Measurements from ENCODE around the gene OSBP2. TPM values are rescaled to one million over a fixed set of nuclear protein-coding genes. Genes with fewer than 3 reads are reported as not detected.
A peak's percentile ranks its signal among the peaks of the same experiment; 100 is the strongest.

The OSBP2 gene
- total and polyA plus RNA-seq, 10 donors: 0.38 to 41.4 (median 6.5) TPM

DNA sequence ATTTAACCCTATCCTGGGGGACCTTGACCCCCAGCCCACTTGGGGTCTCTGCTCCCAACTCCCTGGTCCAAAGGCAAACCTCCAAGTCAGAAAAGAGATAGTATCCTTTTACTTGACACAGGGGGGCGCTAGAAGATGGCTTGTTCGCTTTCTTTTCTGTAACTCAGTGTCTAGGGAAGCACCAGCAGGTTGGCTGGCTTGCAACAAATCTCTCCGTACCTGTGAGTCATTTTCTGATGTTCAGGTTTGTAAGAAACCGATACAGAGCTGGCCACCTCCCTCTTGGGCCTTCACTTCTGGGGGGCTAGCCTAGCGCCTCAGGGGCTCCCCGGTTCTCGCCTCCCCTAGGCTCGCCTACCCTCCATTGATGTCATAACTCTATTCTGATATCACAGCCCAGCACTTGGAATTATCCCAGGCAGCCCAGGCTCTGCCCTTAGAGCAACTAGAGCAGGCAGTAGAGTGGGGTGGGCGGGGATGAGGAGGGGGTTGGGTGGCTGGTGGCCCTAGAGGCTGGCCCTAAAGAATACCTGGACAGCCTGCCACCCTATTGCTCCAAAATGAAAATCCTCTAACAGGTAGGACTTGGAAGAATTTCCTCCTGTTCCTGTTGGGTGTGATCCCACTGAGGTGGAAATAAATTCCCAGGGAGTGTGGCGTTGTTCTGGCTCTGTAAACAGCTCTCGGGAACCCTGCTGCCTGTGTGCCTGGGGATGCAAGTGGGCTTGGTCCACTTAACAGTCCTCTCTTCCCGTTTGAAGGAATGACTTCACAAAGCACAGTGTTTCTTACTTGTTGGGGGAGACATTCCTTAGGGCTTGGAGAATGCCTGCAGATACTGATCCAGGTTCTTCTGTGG is 69.4 kb downstream of the OSBP2 start:
- intact Hi-C loops (cut with DNase I; ENCODE audit: low total_unique reads): loop anchor here (10.0 kb wide), 1 partner anchor 161 kb away; no protein-coding TSS in a partner anchor

GRCh38 chr22:30767661-30768060 is 73.0 kb downstream of the OSBP2 start:
- no peak for TF ChIP-seq POLR2AphosphoS5 (IDR thresholded peaks at IDR 0.05)
- TF ChIP-seq, protein P1, sequence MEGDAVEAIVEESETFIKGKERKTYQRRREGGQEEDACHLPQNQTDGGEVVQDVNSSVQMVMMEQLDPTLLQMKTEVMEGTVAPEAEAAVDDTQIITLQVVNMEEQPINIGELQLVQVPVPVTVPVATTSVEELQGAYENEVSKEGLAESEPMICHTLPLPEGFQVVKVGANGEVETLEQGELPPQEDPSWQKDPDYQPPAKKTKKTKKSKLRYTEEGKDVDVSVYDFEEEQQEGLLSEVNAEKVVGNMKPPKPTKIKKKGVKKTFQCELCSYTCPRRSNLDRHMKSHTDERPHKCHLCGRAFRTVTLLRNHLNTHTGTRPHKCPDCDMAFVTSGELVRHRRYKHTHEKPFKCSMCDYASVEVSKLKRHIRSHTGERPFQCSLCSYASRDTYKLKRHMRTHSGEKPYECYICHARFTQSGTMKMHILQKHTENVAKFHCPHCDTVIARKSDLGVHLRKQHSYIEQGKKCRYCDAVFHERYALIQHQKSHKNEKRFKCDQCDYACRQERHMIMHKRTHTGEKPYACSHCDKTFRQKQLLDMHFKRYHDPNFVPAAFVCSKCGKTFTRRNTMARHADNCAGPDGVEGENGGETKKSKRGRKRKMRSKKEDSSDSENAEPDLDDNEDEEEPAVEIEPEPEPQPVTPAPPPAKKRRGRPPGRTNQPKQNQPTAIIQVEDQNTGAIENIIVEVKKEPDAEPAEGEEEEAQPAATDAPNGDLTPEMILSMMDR (IDR thresholded peaks at IDR 0.05 in 8 of 11, conservative IDR thresholded peaks at IDR 0.05 in 3 of 11): no peak
- TF ChIP-seq POLR2A (IDR thresholded peaks at IDR 0.05): no peak
- Histone ChIP-seq H3K27me3 (replicated peaks in 1 of 7) (no peaks in the 10 kb centered on the region), H3K36me3 (no peaks in the 10 kb centered on the region), H3K27ac (no peak overlapping the region), H3K9me3 (no peaks in the 10 kb centered on the region), H3K4me1 (no peaks in the 10 kb centered on the region), H3K4me3 (no peak overlapping the region)
- WGBS, 5 donors: 79 to 91% (median 86%) methylated on average over 6 of the region's 6 CpGs
- intact Hi-C loops (cut with DNase I; ENCODE audit: low total_unique reads): loop anchor here (10.0 kb wide), 1 partner anchor 157 kb away; no protein-coding TSS in a partner anchor
- no peak for DNase-seq

More for the DNA sequence above, 69.4 kb downstream of the OSBP2 start:
- Histone ChIP-seq H3K27ac (no peak overlapping the region), H3K9me3 (no peaks in the 10 kb centered on the region), H3K4me1 (peaks cover 0 to 7% (median 0%) of the 10 kb centered on the region in 6 donors), H3K36me3 (no peaks in the 10 kb centered on the region), H3K27me3 (replicated peaks in 1 of 7) (no peaks in the 10 kb centered on the region), H3K4me3 (no peak overlapping the region)
- 54 to 66% (median 63%) methylated on average over 12 of the region's 12 CpGs for WGBS, 5 donors
- no peak for DNase-seq
- TF ChIP-seq POLR2A (IDR thresholded peaks at IDR 0.05): no peak
- TF ChIP-seq, protein P1 (IDR thresholded peaks at IDR 0.05 in 8 of 11, conservative IDR thresholded peaks at IDR 0.05 in 3 of 11): peak in 7 of 11 experiments; percentile 13 to 56 (median 45)

GRCh38 chr22:30770716-30771115 is 76.0 kb downstream of the OSBP2 start:
- Histone ChIP-seq H3K4me1 (no peaks in the 10 kb centered on the region), H3K36me3 (no peaks in the 10 kb centered on the region), H3K27me3 (replicated peaks in 1 of 7) (no peaks in the 10 kb centered on the region), H3K4me3 (no peak overlapping the region), H3K27ac (no peak overlapping the region), H3K9me3 (no peaks in the 10 kb centered on the region)
- DNase-seq: no peak
- 89 to 94% (median 90%) methylated on average over 7 to 9 of the region's 9 CpGs for WGBS, 5 donors
- intact Hi-C loops (cut with DNase I; ENCODE audit: low total_unique reads): no loop called here
- no peak for TF ChIP-seq POLR2AphosphoS5 (IDR thresholded peaks at IDR 0.05)
- TF ChIP-seq, protein P1 (IDR thresholded peaks at IDR 0.05 in 8 of 11, conservative IDR thresholded peaks at IDR 0.05 in 3 of 11): no peak
- no peak for TF ChIP-seq POLR2A (IDR thresholded peaks at IDR 0.05)

GRCh38 chr22:30773919-30774318 is 79.2 kb downstream of the OSBP2 start:
- no peak for TF ChIP-seq POLR2AphosphoS5 (IDR thresholded peaks at IDR 0.05)
- no peak for TF ChIP-seq POLR2A (IDR thresholded peaks at IDR 0.05)
- TF ChIP-seq, protein P1 (IDR thresholded peaks at IDR 0.05 in 8 of 11, conservative IDR thresholded peaks at IDR 0.05 in 3 of 11): no peak
- DNase-seq: peak; percentile 39
- no peaks in the 10 kb centered on the region for H3K4me1 ChIP-seq
- no peaks in the 10 kb centered on the region for H3K27me3 ChIP-seq (replicated peaks in 1 of 7)
- no peaks in the 10 kb centered on the region for H3K9me3 ChIP-seq
- H3K36me3 ChIP-seq: no peaks in the 10 kb centered on the region
- H3K4me3 ChIP-seq: no peak overlapping the region
- no peak overlapping the region for H3K27ac ChIP-seq
- WGBS, 5 donors: 86 to 96% (median 89%) methylated on average over 5 of the region's 5 CpGs
- intact Hi-C loops (cut with DNase I; ENCODE audit: low total_unique reads): no loop called here
